CD4-positive, alpha-beta T cell treated with Interleukin-10 for 1 hour (primary cell): ENCODE measurements around the gene MBOAT7.
"Not testable (repeated sequence)": the region's sequence is repeated elsewhere in the genome, so short reads cannot be mapped to it uniquely, and the experiment has no call there.

Experiments used
- DNase-seq: peaks from one replicate; pipeline ENCODE4 v3.0.0-alpha.2; 2020

Gene MBOAT7, protein sequence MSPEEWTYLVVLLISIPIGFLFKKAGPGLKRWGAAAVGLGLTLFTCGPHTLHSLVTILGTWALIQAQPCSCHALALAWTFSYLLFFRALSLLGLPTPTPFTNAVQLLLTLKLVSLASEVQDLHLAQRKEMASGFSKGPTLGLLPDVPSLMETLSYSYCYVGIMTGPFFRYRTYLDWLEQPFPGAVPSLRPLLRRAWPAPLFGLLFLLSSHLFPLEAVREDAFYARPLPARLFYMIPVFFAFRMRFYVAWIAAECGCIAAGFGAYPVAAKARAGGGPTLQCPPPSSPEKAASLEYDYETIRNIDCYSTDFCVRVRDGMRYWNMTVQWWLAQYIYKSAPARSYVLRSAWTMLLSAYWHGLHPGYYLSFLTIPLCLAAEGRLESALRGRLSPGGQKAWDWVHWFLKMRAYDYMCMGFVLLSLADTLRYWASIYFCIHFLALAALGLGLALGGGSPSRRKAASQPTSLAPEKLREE

GRCh38 chr19:54189145-54189734 lies at the start of gene MBOAT7:
Gene MBOAT7 (minus strand): TSS chr19:54189580. CDS start chr19:54188508, 1,072 bp downstream.
- DNase-seq: no peak

GRCh38 chr19:54233941-54234340 lies 44.6 kb upstream of the MBOAT7 start:
- DNase-seq: no peak

DNA sequence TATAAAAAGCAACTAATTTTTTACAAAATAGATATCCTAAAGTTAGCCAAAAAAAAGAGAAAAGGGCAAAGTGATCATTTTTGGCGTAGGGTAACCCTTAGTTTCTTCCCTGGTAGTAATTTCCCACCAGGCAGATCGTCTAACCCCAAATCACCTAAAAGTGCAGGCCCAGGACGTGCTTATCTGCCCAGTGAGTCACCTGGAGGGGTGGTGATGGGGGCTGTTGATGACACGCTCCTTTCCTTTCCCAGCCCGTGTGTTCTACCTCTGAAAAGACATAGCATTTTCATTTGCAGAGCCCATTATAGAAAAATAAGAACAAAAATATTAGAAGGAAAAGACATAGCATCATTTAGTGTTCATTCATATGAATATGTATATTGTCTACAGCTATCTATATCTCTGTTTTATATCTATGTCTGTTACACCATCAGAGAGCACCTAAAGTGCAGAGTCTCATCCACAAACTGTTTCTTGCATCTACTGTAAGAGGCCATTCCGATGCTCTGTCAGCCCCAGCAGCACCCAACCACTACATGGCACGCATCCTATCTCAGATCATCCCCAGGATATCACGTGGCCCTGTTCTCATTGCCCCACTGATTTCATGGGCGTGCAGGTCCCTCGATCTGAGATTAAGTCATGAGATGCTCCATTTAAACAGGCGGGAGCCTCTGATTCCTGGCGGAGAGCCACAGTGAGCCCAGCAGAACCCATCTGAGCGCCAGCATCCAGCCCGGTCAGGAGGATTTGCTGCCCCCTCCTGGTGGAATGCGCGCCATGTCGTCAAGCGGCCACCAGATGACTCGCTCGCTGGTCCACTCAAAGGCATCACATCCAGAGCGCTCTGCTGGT lies 41.9 kb upstream of the MBOAT7 start:
- peak; percentile 86 for DNase-seq

DNA sequence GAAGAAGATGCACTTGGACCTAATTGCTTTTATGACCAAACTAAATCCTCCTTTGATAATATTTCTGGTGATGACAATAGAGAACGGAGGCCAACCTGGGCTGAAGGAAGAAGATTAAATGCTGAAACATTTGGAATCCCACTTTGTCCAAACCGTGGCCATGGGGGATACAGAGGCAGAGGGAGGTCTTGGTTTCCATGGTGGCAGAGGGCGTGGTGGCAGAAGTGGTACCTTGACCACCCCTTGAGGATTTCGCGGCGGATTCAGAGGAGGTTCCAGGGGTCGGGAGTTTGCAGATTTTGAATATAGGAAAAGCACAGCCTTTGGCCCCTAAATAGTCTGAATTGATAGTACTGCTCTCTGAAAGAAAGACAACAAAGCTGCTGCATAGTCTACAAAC lies 40.7 kb upstream of the MBOAT7 start:
- no peak for DNase-seq

DNA sequence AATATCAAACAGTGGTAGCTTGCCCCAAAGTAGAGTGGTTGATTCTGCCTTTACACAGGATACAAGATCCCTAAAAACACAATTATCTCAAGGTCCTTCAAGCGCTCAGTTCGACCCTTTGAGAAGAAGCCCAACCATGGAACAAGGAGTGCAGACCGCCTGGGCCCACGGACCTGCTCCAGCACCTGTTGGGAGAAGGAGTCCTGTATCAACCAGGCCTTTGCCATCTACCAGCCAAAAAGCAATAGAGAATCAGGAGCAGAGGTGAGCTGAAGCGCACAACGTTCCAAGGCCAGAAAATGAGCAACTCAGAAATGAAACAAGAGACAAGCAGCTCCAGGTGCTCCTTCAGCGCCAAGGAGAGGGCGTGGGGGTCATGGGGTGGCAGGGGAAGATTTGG lies 39.8 kb upstream of the MBOAT7 start:
- no peak for DNase-seq

DNA sequence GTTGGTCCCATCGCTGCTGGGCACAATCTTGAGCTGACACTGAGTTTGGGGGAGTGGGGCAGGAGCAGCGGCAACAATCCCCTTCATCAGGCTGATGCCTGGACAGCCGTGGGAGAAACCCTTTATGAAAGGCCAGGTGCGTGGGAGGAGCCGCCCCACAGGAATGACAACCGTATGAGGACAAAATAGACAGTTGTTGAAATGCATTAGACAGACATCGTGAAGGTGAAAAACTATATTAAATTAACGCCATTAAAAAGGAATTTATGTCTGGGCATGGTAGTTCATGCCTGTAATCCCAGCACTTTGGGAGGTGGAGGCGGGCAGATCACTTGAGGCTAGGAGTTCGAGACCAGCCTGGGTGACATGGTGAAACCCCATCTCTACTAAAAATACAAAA lies 35.2 kb upstream of the MBOAT7 start:
- not testable (repeated sequence) for DNase-seq

DNA sequence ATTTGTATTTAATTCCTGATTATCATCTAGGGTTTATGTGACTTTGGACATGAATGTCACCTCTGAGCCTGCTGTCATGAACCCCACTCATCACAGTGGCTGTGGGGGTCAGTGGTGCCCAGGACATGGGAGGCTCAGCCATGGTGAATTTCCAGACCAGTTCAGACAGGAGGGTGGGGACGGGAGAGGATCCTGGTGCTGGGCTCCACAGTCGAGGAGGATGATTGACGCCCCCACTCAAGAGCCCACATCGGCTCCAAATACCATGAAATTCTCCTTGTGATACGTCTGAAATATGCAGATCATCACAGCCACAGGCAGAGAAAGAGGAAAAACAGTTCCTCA lies 34.5 kb upstream of the MBOAT7 start:
- not testable (repeated sequence) for DNase-seq

GRCh38 chr19:54223277-54223936 lies 34.0 kb upstream of the MBOAT7 start:
- not testable (repeated sequence) for DNase-seq

GRCh38 chr19:54222474-54223276 lies 33.3 kb upstream of the MBOAT7 start, which contains the start of gene LILRB3:
Gene LILRB3 (minus strand): TSS chr19:54223007. CDS start chr19:54222976, 31 bp downstream.
- DNase-seq: not testable (repeated sequence)

DNA sequence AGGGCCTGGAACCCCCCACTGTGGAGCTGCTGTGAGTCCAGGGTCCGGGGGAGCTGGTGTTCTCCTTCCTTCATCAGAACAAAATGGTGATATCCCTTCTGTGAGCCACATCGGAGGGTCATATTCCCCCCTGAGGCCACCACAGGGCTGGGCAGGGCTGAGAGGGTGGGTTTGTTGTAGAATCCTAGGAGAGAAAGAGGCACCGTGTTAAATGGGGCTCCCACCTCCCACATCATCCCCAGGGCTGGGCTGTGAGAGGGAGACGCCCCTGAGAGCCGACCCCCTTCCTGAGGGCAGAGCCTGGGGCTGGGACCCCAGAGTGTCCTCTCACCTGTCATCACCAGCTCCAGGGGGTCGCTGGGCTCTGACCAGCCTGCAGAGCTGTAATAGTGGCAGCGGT lies 32.6 kb upstream of the MBOAT7 start:
- not testable (repeated sequence) for DNase-seq

GRCh38 chr19:54219702-54220101 lies 30.3 kb upstream of the MBOAT7 start:
- DNase-seq: not testable (repeated sequence)

DNA sequence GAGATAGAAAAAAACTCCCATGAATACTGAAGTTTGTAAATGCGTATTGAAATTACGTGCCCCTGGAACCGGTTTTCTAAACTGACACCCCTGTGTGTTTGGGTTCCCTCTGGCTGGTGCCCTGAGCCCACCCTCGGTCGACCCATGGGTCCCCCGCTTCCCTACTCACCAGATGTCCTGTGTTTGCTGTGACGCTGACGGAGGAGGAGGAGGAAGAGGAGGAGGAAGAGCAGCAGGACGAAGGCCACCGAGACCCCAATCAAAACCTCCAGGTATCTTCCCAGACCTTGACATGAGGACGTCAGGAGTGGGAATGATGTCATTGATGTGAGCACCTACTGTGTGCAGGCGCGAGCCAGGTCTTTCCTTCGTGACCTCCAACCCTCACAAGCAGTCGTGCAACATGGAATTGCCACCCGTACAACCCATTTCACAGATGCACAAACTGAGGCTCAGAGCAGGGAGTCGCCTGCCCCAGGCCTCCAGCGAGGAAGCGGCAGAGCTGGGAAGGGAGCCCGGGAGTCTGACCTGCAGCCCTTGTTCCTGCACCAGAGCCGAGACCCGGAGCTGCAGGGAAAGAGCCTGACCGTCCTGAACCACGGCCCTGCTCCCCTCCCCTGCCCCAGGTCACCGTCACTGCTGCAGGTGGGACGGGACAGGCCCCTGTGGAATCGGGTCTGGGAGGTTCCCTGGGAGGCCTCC lies 29.7 kb upstream of the MBOAT7 start:
- no peak for DNase-seq

DNA sequence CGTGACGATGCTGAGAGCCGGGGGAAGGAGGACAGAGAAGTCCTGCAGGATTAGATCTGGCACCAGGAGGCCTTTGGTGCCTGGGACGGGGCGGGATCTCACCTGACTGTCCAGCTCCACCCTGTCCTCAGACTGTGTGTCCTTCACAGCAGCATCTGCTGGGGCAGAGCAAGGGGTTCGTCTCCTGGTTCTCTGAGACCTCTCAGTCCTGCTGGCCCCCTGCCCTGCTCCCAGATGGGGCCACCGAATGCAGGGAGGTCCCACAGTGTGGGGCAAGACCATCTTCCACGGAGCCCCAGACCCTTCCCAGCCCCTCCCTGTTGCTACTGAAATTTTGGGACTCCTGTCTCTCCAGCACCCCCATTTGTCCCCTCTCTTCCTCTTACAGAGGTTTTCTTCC lies 28.9 kb upstream of the MBOAT7 start:
- no peak for DNase-seq

DNA sequence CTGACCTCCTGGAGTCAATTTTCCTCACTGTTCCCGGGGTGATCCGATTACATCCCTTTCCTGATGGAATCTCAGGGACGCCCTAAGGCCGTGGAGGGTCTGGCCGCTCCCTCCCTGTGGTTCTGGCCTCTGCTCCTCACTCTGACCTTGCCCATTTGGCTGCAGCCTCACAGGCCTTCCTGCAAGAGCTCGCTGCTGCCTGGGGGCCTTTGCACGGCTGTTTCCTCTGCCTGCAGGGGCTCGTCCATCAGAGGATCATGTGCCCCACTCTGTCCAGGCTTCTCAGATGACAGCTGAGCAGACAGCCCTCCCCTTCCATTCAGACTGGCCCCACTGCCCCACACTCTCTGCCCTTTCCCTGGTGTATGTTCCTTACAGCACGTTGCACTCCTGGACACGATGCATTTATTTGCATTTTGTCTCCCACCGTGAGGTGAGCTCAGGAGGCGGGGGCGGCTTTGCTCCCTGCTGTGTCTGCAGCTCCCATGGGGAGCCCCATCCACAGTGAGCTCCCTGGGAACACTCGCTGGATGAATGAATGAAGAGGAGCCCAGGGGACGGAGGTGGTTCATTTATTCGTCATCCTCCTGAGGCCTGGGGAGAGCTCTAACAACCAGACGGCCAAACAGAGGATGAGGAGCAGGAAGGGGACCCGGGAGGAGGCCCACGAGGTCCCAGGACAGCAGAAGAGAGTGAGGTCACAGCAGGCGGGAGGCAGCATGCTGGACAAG lies 28.3 kb upstream of the MBOAT7 start:
- not testable (repeated sequence) for DNase-seq

- DNase-seq: no peak
These were observed 27.5 kb upstream of the MBOAT7 start for GRCh38 chr19:54216869-54217268.

- not testable (repeated sequence) for DNase-seq
These were observed 25.4 kb upstream of the MBOAT7 start for GRCh38 chr19:54214734-54215133.

DNA sequence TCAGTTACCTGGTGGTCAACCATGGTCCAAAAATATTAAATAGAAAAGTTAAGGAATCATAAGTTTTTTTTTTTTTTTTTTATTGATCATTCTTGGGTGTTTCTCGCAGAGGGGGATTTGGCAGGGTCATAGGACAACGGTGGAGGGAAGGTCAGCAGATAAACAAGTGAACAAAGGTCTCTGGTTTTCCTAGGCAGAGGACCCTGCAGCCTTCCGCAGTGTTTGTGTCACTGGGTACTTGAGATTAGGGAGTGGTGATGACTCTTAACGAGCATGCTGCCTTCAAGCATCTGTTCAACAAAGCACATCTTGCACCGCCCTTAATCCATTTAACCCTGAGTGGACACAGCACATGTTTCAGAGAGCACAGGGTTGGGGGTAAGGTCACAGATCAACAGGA lies 24.8 kb upstream of the MBOAT7 start:
- not testable (repeated sequence) for DNase-seq

DNA sequence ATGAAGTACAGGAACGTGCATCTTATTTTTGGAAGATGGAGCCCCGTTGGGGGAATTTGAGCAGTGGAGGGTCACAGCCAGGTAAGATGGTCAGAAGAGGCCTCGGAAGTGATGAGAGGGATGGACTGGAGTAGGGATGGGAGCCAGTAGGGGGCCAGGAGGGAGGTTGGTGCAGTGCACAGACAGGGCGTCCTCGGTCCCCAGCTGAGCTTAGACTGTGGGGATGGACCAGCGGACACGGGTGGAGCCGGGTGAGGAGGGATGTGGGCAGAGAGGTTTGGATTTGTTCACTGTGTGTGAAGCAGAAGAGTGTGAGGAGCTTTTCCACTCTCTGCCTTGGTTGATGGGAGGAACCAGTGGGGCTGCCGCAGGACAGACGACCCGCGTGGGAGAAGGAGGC lies 21.9 kb upstream of the MBOAT7 start:
- DNase-seq: no peak

DNA sequence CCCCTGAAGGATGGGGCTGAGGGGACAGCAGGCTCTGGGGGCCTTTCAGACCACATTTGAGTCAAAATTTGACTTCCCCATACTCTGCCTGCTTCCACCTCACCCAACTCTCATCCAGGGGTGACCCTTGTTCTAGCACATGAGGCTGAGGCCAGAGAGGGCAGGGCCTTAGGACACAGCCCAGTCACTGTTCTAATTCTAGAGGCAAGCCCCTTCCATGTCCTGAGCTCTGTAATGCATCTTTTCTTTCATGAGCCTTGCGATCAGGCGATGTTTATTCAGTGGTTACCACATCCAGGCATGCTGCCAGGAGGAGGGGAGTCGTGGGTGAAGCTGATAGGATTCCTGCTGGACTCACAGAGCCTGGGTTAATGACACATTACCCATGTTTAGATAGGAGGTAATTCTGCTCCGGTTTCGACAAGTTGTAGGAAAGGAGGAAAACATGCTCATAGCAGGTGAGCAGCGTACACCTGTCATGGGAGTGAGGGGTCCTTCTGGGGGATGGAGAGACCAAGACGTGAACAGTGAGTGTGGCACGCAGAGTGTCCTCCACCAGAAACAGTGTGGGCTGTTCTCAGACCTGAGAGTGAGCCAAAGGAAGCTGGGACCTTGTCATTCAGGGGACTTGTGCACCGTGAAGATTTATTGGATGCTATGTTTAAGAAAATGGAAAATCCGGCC lies 20.6 kb upstream of the MBOAT7 start:
- DNase-seq: peak; percentile 34
